Mesendoderm (in vitro differentiated cells): Measurements from ENCODE around the gene WFIKKN2.

Experiments
- DNase-seq: peaks from one replicate; pipeline ENCODE4 v3.0.0; 2013
- H2AK5ac ChIP-seq: 2 replicates; pipeline ENCODE4 v1.6.1; 2013; ENCODE audit warnings: low read length, inconsistent platforms
- H2BK120ac ChIP-seq: 2 replicates; pipeline ENCODE4 v1.6.1; 2013; ENCODE audit warnings: low read depth, mild to moderate bottlenecking, low read length, moderate library complexity, mixed read lengths
- H2BK15ac ChIP-seq: replicated peaks from 2 replicates; pipeline ENCODE4 v1.6.1; 2013; ENCODE audit warnings: low read depth, mild to moderate bottlenecking, moderate library complexity
- H2BK5ac ChIP-seq: 2 replicates; pipeline ENCODE4 v1.6.1; 2013; ENCODE audit warnings: low read length, inconsistent platforms
- H3K18ac ChIP-seq: 2 replicates; pipeline ENCODE4 v1.6.1; 2013; ENCODE audit warnings: mild to moderate bottlenecking, low read length, mixed read lengths
- H3K23ac ChIP-seq: one replicate; pipeline ENCODE4 v1.6.1; 2013; ENCODE audit warnings: low read length
- H3K27ac ChIP-seq: 2 replicates; pipeline ENCODE4 v1.5.1; 2013; ENCODE audit warnings: low read depth, mild to moderate bottlenecking, inconsistent platforms, low read length, moderate library complexity
- H3K27me3 ChIP-seq: 2 replicates; pipeline ENCODE4 v1.6.1; 2013; ENCODE audit warnings: low read length, control low read depth, mild to moderate bottlenecking, inconsistent platforms; ENCODE audit not compliant: insufficient read depth, poor library complexity
- H3K36me3 ChIP-seq: 2 replicates; pipeline ENCODE4 v1.6.1; 2013; ENCODE audit warnings: low read length, inconsistent platforms; ENCODE audit not compliant: control insufficient read depth, insufficient read depth
- H3K4ac ChIP-seq: one replicate; pipeline ENCODE4 v1.6.1; 2013; ENCODE audit warnings: low read depth, mild to moderate bottlenecking, low read length, moderate library complexity
- H3K4me1 ChIP-seq: 2 replicates; pipeline ENCODE4 v1.6.1; 2013; ENCODE audit warnings: low read depth, low read length, inconsistent platforms; ENCODE audit not compliant: control insufficient read depth
- H3K4me2 ChIP-seq: 2 replicates; pipeline ENCODE4 v1.6.1; 2013; ENCODE audit warnings: low read length
- H3K4me3 ChIP-seq: 2 replicates; pipeline ENCODE4 v1.5.1; 2013; ENCODE audit warnings: mild to moderate bottlenecking, low read length
- H3K56ac ChIP-seq: one replicate; pipeline ENCODE4 v1.6.1; 2013; ENCODE audit warnings: low read length
- H3K79me1 ChIP-seq: 2 replicates; pipeline ENCODE4 v1.6.1; 2013; ENCODE audit warnings: low read length, inconsistent platforms
- H3K79me2 ChIP-seq: 2 replicates; pipeline ENCODE4 v1.6.1; 2013; ENCODE audit warnings: mild to moderate bottlenecking, low read length; ENCODE audit not compliant: control insufficient read depth, insufficient read depth
- H3K9ac ChIP-seq: 2 replicates; pipeline ENCODE4 v1.6.1; 2013; ENCODE audit warnings: low read length, inconsistent platforms
- H4K5ac ChIP-seq: one replicate; pipeline ENCODE4 v1.6.1; 2013; ENCODE audit warnings: low read length
- H4K8ac ChIP-seq: one replicate; pipeline ENCODE4 v1.6.1; 2013; ENCODE audit warnings: low read depth, mild to moderate bottlenecking, control low read depth, low read length, moderate library complexity
- WGBS: extraction: QIAGEN DNeasy Blood & Tissue Kit; methylation state at CpG from one replicate; pipeline ENCODE4 v1.1.7; 2013; ENCODE audit warnings: low lambda C conversion rate, missing lambda C conversion rate; ENCODE audit not compliant: insufficient coverage; ENCODE audit errors: extremely low coverage; 5-methylcytosine and 5-hydroxymethylcytosine counted together

The WFIKKN2 gene

DNA sequence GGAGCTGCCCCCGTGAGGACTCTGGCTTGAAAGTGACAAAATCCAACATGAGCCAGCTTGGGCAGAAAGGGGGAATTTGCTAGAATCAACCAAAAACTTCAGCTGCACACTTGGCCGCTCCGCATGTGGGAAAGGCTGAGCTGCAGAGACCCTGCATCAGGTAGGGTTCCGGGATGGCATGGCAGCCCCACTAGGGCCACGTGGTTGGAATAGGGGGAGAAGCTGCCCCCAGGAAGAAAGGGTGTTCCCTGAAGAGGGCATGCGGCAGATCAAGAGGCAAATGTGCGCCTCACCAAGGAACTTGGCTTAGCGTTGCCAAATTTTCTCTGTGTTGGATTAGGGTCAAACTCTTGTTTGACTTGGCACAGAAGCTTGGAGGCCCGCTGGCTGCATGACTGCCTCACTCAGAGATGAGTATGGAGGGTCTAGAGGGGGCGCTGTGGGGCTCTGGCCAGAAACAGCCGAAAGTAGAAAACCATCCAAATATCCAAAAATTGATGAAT, 29.2 kb upstream of the WFIKKN2 start:
- WGBS: no CpG with 5 or more reads among the region's 11 CpGs
- no peaks in the 10 kb centered on the region for H3K27me3 ChIP-seq
- no peak overlapping the region for H3K18ac ChIP-seq
- no peaks in the 10 kb centered on the region for H3K36me3 ChIP-seq
- H3K23ac ChIP-seq: no peak overlapping the region
- H4K8ac ChIP-seq: no peak overlapping the region
- no peak for DNase-seq
- H3K4me3 ChIP-seq: no peak overlapping the region
- no peak overlapping the region for H2BK120ac ChIP-seq
- H2AK5ac ChIP-seq: no peak overlapping the region
- no peak overlapping the region for H2BK15ac ChIP-seq
- no peak overlapping the region for H4K5ac ChIP-seq
- H3K79me1 ChIP-seq: no peaks in the 10 kb centered on the region
- H2BK5ac ChIP-seq: no peak overlapping the region
- H3K4me1 ChIP-seq: no peaks in the 10 kb centered on the region
- no peak overlapping the region for H3K27ac ChIP-seq
- no peak overlapping the region for H3K4ac ChIP-seq
- H3K9ac ChIP-seq: no peak overlapping the region
- H3K56ac ChIP-seq: no peak overlapping the region
- no peaks in the 10 kb centered on the region for H3K79me2 ChIP-seq
- H3K4me2 ChIP-seq: no peak overlapping the region

- Histone ChIP-seq H3K9ac (no peak overlapping the region), H3K56ac (no peak overlapping the region), H4K5ac (no peak overlapping the region), H3K27me3 (no peaks in the 10 kb centered on the region), H3K4ac (no peak overlapping the region), H3K79me1 (no peaks in the 10 kb centered on the region), H3K4me2 (no peak overlapping the region), H2BK5ac (no peak overlapping the region), H3K36me3 (no peaks in the 10 kb centered on the region), H2BK15ac (no peak overlapping the region), H2AK5ac (no peak overlapping the region), H3K27ac (no peak overlapping the region), H3K4me3 (no peak overlapping the region), H3K18ac (no peak overlapping the region), H3K79me2 (no peaks in the 10 kb centered on the region), H4K8ac (no peak overlapping the region), H3K23ac (no peak overlapping the region), H3K4me1 (no peaks in the 10 kb centered on the region), H2BK120ac (no peak overlapping the region)
- DNase-seq: no peak
- no CpG with 5 or more reads among the region's 2 CpGs for WGBS
These were observed 28.4 kb upstream of the WFIKKN2 start for GRCh38 chr17:50807009-50807408.

- no peaks in the 10 kb centered on the region for H3K36me3 ChIP-seq
- no peak overlapping the region for H2BK15ac ChIP-seq
- H3K9ac ChIP-seq: no peak overlapping the region
- H4K5ac ChIP-seq: no peak overlapping the region
- H3K18ac ChIP-seq: no peak overlapping the region
- no peak overlapping the region for H2AK5ac ChIP-seq
- WGBS: no CpG with 5 or more reads among the region's 5 CpGs
- H3K79me1 ChIP-seq: no peaks in the 10 kb centered on the region
- no peak overlapping the region for H3K4me2 ChIP-seq
- no peaks in the 10 kb centered on the region for H3K4me1 ChIP-seq
- H3K4ac ChIP-seq: no peak overlapping the region
- no peaks in the 10 kb centered on the region for H3K27me3 ChIP-seq
- no peak overlapping the region for H3K4me3 ChIP-seq
- no peak overlapping the region for H2BK120ac ChIP-seq
- no peak for DNase-seq
- H3K27ac ChIP-seq: no peak overlapping the region
- H4K8ac ChIP-seq: no peak overlapping the region
- H3K79me2 ChIP-seq: no peaks in the 10 kb centered on the region
- no peak overlapping the region for H2BK5ac ChIP-seq
- no peak overlapping the region for H3K56ac ChIP-seq
- H3K23ac ChIP-seq: no peak overlapping the region
These were observed 27.7 kb upstream of the WFIKKN2 start for GRCh38 chr17:50807675-50808074.

DNA sequence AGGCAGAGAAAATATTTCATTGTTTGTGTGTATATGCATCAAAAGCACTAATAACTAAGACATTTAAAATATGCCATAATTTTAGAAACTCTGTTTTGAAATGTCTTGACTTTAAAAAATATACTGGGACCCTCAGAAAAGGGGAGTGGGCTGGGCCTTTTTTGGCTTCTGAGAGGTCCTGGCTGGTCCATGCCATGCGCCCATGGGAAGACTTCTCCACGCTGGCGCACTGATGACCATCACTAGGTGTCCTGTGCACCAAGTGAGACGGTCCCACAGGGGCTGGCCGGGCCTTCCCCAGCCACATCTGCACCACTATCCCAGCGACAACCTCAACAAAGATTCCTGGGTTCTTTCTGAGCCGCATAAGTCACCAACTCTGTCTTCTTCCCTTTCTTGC, 27.0 kb upstream of the WFIKKN2 start:
- no peak for DNase-seq
- Histone ChIP-seq H3K4me3 (no peak overlapping the region), H3K23ac (no peak overlapping the region), H3K27me3 (no peaks in the 10 kb centered on the region), H3K27ac (no peak overlapping the region), H4K8ac (no peak overlapping the region), H3K56ac (no peak overlapping the region), H3K18ac (no peak overlapping the region), H2BK5ac (no peak overlapping the region), H4K5ac (no peak overlapping the region), H3K79me2 (no peaks in the 10 kb centered on the region), H3K4ac (no peak overlapping the region), H3K36me3 (no peaks in the 10 kb centered on the region), H2BK15ac (no peak overlapping the region), H3K79me1 (no peaks in the 10 kb centered on the region), H3K4me2 (no peak overlapping the region), H3K4me1 (no peaks in the 10 kb centered on the region), H2AK5ac (no peak overlapping the region), H3K9ac (no peak overlapping the region), H2BK120ac (no peak overlapping the region)
- no CpG with 5 or more reads among the region's 7 CpGs for WGBS

GRCh38 chr17:50808888-50809287, 26.5 kb upstream of the WFIKKN2 start:
- no peak overlapping the region for H4K5ac ChIP-seq
- H2BK15ac ChIP-seq: no peak overlapping the region

GRCh38 chr17:50813583-50813982, 21.8 kb upstream of the WFIKKN2 start:
- H3K23ac ChIP-seq: no peak overlapping the region
- H2AK5ac ChIP-seq: no peak overlapping the region
- H2BK120ac ChIP-seq: no peak overlapping the region
- no peaks in the 10 kb centered on the region for H3K79me2 ChIP-seq
- H4K5ac ChIP-seq: no peak overlapping the region
- H3K79me1 ChIP-seq: no peaks in the 10 kb centered on the region
- no peaks in the 10 kb centered on the region for H3K36me3 ChIP-seq
- H3K27ac ChIP-seq: no peak overlapping the region
- no peak overlapping the region for H4K8ac ChIP-seq
- no peak overlapping the region for H3K56ac ChIP-seq
- no peak overlapping the region for H2BK15ac ChIP-seq
- H3K18ac ChIP-seq: no peak overlapping the region
- H3K4me1 ChIP-seq: peaks cover 3% of the 10 kb centered on the region
- H2BK5ac ChIP-seq: no peak overlapping the region
- no peak overlapping the region for H3K9ac ChIP-seq
- no peak overlapping the region for H3K4me3 ChIP-seq
- no peak overlapping the region for H3K4ac ChIP-seq
- H3K4me2 ChIP-seq: no peak overlapping the region
- H3K27me3 ChIP-seq: no peaks in the 10 kb centered on the region
- no peak for DNase-seq

More at GRCh38 chr17:50808888-50809287, 26.5 kb upstream of the WFIKKN2 start:
- no peaks in the 10 kb centered on the region for H3K4me1 ChIP-seq
- H3K23ac ChIP-seq: no peak overlapping the region
- DNase-seq: no peak
- H3K36me3 ChIP-seq: no peaks in the 10 kb centered on the region
- no CpG with 5 or more reads among the region's 3 CpGs for WGBS
- no peak overlapping the region for H4K8ac ChIP-seq
- no peak overlapping the region for H3K18ac ChIP-seq
- H2BK5ac ChIP-seq: no peak overlapping the region
- no peak overlapping the region for H3K4me2 ChIP-seq
- H3K4ac ChIP-seq: no peak overlapping the region
- H3K56ac ChIP-seq: no peak overlapping the region
- no peak overlapping the region for H3K9ac ChIP-seq
- no peak overlapping the region for H3K4me3 ChIP-seq
- H2AK5ac ChIP-seq: no peak overlapping the region
- H3K27ac ChIP-seq: no peak overlapping the region
- H3K79me1 ChIP-seq: no peaks in the 10 kb centered on the region
- H3K27me3 ChIP-seq: no peaks in the 10 kb centered on the region
- H3K79me2 ChIP-seq: no peaks in the 10 kb centered on the region
- H2BK120ac ChIP-seq: no peak overlapping the region
